GM10248 (cell line): ENCODE measurements around the gene PHF21B.

ENCODE experiments used
- CTCF ChIA-PET: fragments of 300-600 bp; sonication (Branson Sonifier 250); formaldehyde crosslinking; extraction: SDS; loops from one replicate; lab custom pipeline; 2021; ENCODE audit warnings: antibody characterized with exemption; lab: Yijun Ruan, JAX
- POLR2A ChIA-PET: fragments of 350-650 bp; sonication (Branson Sonifier 250); formaldehyde crosslinking; extraction: SDS; loops from one replicate; lab custom pipeline; 2020; ENCODE audit warnings: antibody characterized with exemption; lab: Yijun Ruan, JAX
- DNase-seq: peaks from one replicate; pipeline ENCODE4 v3.0.0; 2012; ENCODE audit errors: extremely low spot score
- CTCF ChIP-seq: IDR thresholded peaks from 2 replicates; pipeline ENCODE4 v1.5.1; 2012; ENCODE audit warnings: mild to moderate bottlenecking, low read depth; ENCODE audit errors: extremely low read depth, missing control alignments, control extremely low read depth

Gene PHF21B

GRCh38 chr22:44982445-44982844 is 27.4 kb downstream of the PHF21B start:
- ChIA-PET CTCF (no interaction called here), POLR2A (no interaction called here)
- TF ChIP-seq CTCF: no peak
- no peak for DNase-seq

- TF ChIP-seq CTCF: no peak
- ChIA-PET CTCF (no interaction called here), POLR2A (no interaction called here)
- DNase-seq: no peak
Observed at GRCh38 chr22:44981857-44982256, 27.9 kb downstream of the PHF21B start.

- no peak for DNase-seq
- TF ChIP-seq CTCF: no peak
- ChIA-PET POLR2A (no interaction called here), CTCF (no interaction called here)
Observed at GRCh38 chr22:44979154-44979553, 30.7 kb downstream of the PHF21B start.

GRCh38 chr22:44975427-44976262 is 34.2 kb downstream of the PHF21B start:
- TF ChIP-seq CTCF: peak; percentile 73
- CTCF ChIA-PET: interaction anchor here (1.0 to 2.0 kb wide), 4 partner anchors 14 to 119 kb away, joined by 3 to 7 read pairs (median 5); no protein-coding TSS in a partner anchor
- peak; percentile 92 for DNase-seq
- POLR2A ChIA-PET: no interaction called here

- ChIA-PET POLR2A (no interaction called here), CTCF (interaction anchor here (1.1 to 2.0 kb wide), 4 partner anchors 23 to 121 kb away, joined by 3 to 7 read pairs (median 5); no protein-coding TSS in a partner anchor)
- no peak for DNase-seq
- no peak for TF ChIP-seq CTCF
Observed at GRCh38 chr22:44974454-44974853, 35.4 kb downstream of the PHF21B start.

GRCh38 chr22:44973829-44974228 is 36.0 kb downstream of the PHF21B start:
- no peak for TF ChIP-seq CTCF
- CTCF ChIA-PET: interaction anchor here (1.1 kb wide), 1 partner anchor 119 kb away, joined by 3 read pairs; no protein-coding TSS in a partner anchor
- POLR2A ChIA-PET: no interaction called here
- no peak for DNase-seq
